Measurements from ENCODE around the gene MAP3K8. TPM values are rescaled to one million over a fixed set of nuclear protein-coding genes. Genes with fewer than 3 reads are reported as not detected.

MAP3K8 gene
- total and polyA plus RNA-seq, 2 donors (not counting 1 experiment from before 2014, with no cell fraction given) = 97.0 to 99.2 TPM

DNA sequence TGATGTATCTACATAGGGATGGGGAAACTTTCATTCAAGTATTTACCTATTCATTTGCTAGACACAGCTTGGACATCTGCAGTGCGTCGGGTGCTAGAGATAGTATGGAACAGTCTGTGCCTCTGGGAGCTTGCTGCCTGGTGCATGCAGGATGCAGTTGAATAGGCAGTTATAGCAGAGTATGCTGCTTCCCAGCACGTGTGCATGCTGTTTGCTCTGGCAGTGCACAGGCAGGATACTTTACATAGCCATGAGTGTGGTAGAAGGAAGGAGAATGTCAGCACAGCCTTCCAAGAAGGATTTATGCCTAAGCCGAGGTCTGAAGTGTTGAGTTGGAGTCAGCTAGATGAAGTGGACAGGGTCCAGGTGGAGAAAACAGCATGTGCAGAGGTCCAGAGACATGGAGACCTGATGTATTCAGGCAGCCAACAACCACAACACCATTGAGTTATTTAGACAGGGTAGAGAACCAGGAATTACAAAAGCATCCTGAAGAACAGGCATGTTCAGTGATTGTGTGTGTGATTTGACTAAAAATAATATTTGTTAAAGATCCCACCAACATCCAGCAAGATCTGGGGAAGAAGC lies 8.1 kb downstream of the MAP3K8 start:
- Mint-ChIP-seq H3K27ac (peak overlapping the region; percentile 23), H3K4me1 (peaks cover 75% of the 10 kb centered on the region), H3K4me3 (no peak overlapping the region), H3K9me3 (ENCODE audit: insufficient read depth) (no peaks in the 10 kb centered on the region), H3K27me3 (no peaks in the 10 kb centered on the region)
- Histone ChIP-seq H3K79me2 (ENCODE audit: control insufficient read depth, insufficient read depth, low read length) (peaks cover 94% of the 10 kb centered on the region), H3K9me3 (ENCODE audit: control extremely low read depth in 1 of 3, control insufficient read depth in 2 of 3, insufficient read depth in 1 of 3, low read length in 2 of 3) (no peaks in the 10 kb centered on the region), H3K27ac (ENCODE audit: low read length in 2 of 2) (peak overlapping the region in 1 of 2 donors; percentile 55), H3K4me1 (ENCODE audit: control insufficient read depth in 2 of 2, insufficient read depth in 2 of 2, low read length in 2 of 2) (peaks cover 51 to 60% of the 10 kb centered on the region in 2 donors), H4K20me1 (ENCODE audit: control insufficient read depth, insufficient read depth, low read length, poor library complexity, severe bottlenecking) (peaks cover 81% of the 10 kb centered on the region), H3K4me2 (replicated peaks; ENCODE audit: low read depth, low read length, poor library complexity, severe bottlenecking) (no peak overlapping the region), H2AFZ (ENCODE audit: insufficient read depth, low read depth, low read length, poor library complexity, severe bottlenecking) (no peak overlapping the region), H3K36me3 (replicated peaks in 1 of 2; ENCODE audit: control extremely low read depth in 1 of 2, control insufficient read depth in 1 of 2, extremely low read depth in 1 of 2, insufficient read depth in 2 of 2, low read length in 1 of 2) (peaks cover 4 to 78% of the 10 kb centered on the region in 2 experiments), H3K4me3 (ENCODE audit: control extremely low read depth in 1 of 5, extremely low read depth in 1 of 5, insufficient read depth in 1 of 5, low read depth in 2 of 5, low read length in 4 of 5) (no peak overlapping the region), H3K9ac (ENCODE audit: low read length) (no peak overlapping the region), H3K27me3 (replicated peaks in 1 of 4; ENCODE audit: control extremely low read depth in 1 of 4, control insufficient read depth in 3 of 4, insufficient read depth in 4 of 4, low read length in 3 of 4) (no peaks in the 10 kb centered on the region)
- TF ChIP-seq, protein P1, sequence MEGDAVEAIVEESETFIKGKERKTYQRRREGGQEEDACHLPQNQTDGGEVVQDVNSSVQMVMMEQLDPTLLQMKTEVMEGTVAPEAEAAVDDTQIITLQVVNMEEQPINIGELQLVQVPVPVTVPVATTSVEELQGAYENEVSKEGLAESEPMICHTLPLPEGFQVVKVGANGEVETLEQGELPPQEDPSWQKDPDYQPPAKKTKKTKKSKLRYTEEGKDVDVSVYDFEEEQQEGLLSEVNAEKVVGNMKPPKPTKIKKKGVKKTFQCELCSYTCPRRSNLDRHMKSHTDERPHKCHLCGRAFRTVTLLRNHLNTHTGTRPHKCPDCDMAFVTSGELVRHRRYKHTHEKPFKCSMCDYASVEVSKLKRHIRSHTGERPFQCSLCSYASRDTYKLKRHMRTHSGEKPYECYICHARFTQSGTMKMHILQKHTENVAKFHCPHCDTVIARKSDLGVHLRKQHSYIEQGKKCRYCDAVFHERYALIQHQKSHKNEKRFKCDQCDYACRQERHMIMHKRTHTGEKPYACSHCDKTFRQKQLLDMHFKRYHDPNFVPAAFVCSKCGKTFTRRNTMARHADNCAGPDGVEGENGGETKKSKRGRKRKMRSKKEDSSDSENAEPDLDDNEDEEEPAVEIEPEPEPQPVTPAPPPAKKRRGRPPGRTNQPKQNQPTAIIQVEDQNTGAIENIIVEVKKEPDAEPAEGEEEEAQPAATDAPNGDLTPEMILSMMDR (IDR thresholded peaks at IDR 0.05) = no peak
- no peak for TF ChIP-seq EZH2 (IDR thresholded peaks at IDR 0.05; ENCODE audit: borderline replicate concordance, insufficient read depth, low read depth, low read length, poor library complexity, severe bottlenecking)
- ChIA-PET POLR2A (interaction anchor here (0.7 kb wide), 1 partner anchor 11 kb away, joined by 3 read pairs; no protein-coding TSS in a partner anchor), CTCF (interaction anchor here (0.8 to 1.2 kb wide), 4 partner anchors 27 to 149 kb away, joined by 3 to 5 read pairs (median 3); no protein-coding TSS in a partner anchor)
- WGBS (ENCODE audit: insufficient coverage) = 38% methylated on average over 3 of the region's 4 CpGs
- intact Hi-C loops (cut with micrococcal nuclease) = no loop called here
- DNase-seq = no peak
- no peak for ATAC-seq (ENCODE audit: low read depth)

DNA sequence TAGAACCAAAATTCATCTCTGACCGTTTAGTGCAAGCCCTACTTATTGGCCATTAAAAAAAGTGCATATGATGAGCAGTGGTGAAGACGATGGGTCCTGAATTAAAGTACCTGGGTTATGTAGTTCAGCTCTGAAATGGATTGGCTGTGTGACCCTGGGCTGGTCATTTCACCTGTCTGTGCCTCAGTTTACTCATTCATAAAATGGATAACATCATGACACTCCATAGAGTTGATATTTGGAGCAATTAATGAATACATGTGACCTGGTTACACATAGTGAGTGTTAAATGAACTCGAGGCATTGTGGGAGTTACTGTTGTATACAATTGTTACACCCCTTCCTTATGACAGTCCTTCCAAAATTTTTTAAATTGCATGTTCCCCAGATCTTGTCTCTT lies 9.1 kb downstream of the MAP3K8 start:
- intact Hi-C loops (cut with micrococcal nuclease) = no loop called here
- no peaks in the 10 kb centered on the region for H3K9me3 Mint-ChIP-seq (ENCODE audit: insufficient read depth)
- Histone ChIP-seq H3K79me2 (ENCODE audit: control insufficient read depth, insufficient read depth, low read length) (peaks cover 90% of the 10 kb centered on the region), H3K4me2 (replicated peaks; ENCODE audit: low read depth, low read length, poor library complexity, severe bottlenecking) (no peak overlapping the region), H3K9ac (ENCODE audit: low read length) (no peak overlapping the region), H4K20me1 (ENCODE audit: control insufficient read depth, insufficient read depth, low read length, poor library complexity, severe bottlenecking) (peaks cover 72% of the 10 kb centered on the region), H2AFZ (ENCODE audit: insufficient read depth, low read depth, low read length, poor library complexity, severe bottlenecking) (no peak overlapping the region), H3K4me1 (ENCODE audit: control insufficient read depth in 2 of 2, insufficient read depth in 2 of 2, low read length in 2 of 2) (peaks cover 48 to 55% of the 10 kb centered on the region in 2 donors), H3K27me3 (replicated peaks in 1 of 4; ENCODE audit: control extremely low read depth in 1 of 4, control insufficient read depth in 3 of 4, insufficient read depth in 4 of 4, low read length in 3 of 4) (no peaks in the 10 kb centered on the region), H3K36me3 (replicated peaks in 1 of 2; ENCODE audit: control extremely low read depth in 1 of 2, control insufficient read depth in 1 of 2, extremely low read depth in 1 of 2, insufficient read depth in 2 of 2, low read length in 1 of 2) (peaks cover 6 to 78% of the 10 kb centered on the region in 2 experiments), H3K4me3 (ENCODE audit: control extremely low read depth in 1 of 5, extremely low read depth in 1 of 5, insufficient read depth in 1 of 5, low read depth in 2 of 5, low read length in 4 of 5) (no peak overlapping the region), H3K27ac (ENCODE audit: low read length in 2 of 2) (peak overlapping the region in 1 of 2 donors; percentile 51), H3K9me3 (ENCODE audit: control extremely low read depth in 1 of 3, control insufficient read depth in 2 of 3, insufficient read depth in 1 of 3, low read length in 2 of 3) (no peaks in the 10 kb centered on the region)
- no peak for TF ChIP-seq EZH2 (IDR thresholded peaks at IDR 0.05; ENCODE audit: borderline replicate concordance, insufficient read depth, low read depth, low read length, poor library complexity, severe bottlenecking)
- TF ChIP-seq, protein P1 (IDR thresholded peaks at IDR 0.05) = no peak
- ChIA-PET POLR2A (interaction anchor here (0.7 kb wide), 1 partner anchor 12 kb away, joined by 3 read pairs; no protein-coding TSS in a partner anchor), CTCF (interaction anchor here (0.8 to 1.1 kb wide), 2 partner anchors 28 to 148 kb away, joined by 3 to 5 read pairs; no protein-coding TSS in a partner anchor)
- ATAC-seq (ENCODE audit: low read depth) (no peak), DNase-seq (no peak)
- no peaks in the 10 kb centered on the region for H3K27me3 Mint-ChIP-seq
- H3K4me1 Mint-ChIP-seq = peaks cover 74% of the 10 kb centered on the region
- H3K27ac Mint-ChIP-seq = peak overlapping the region; percentile 23
- no CpG with 5 or more reads among the region's 3 CpGs for WGBS (ENCODE audit: insufficient coverage)
- H3K4me3 Mint-ChIP-seq = no peak overlapping the region

All from B cell (primary cell).